NCI-H1105 treated with DMSO at 0.1 percent for 48 hours (cell line): ENCODE measurements around the gene NELFCD.
"Not testable (repeated sequence)": the region's sequence is repeated elsewhere in the genome, so short reads cannot be mapped to it uniquely, and the experiment has no call there.

ENCODE experiments used
- DNase-seq: peaks from one replicate; lab custom pipeline; 2025; lab: John Stamatoyannopoulos, UW

NELFCD gene

DNA sequence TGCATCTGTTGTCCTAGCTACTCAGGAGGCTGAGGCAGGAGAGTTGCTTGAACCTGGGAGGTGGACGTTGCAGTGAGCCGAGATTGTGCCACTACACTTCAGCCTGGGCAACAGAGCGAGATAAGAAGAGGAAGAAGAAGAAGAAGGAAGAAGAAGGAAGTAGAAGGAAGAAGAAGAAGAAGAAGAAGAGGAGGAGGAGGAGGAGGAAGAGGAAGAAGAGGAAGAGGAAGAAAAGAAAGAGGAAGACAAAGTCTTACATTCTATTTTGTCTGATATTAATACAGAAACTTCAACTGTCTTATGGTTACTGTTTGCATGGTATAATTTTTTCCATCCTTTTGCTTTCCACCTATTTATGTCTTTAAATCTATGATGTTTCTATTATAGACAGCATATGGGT lies 7.2 kb upstream of the NELFCD start:
- DNase-seq, result no peak

DNA sequence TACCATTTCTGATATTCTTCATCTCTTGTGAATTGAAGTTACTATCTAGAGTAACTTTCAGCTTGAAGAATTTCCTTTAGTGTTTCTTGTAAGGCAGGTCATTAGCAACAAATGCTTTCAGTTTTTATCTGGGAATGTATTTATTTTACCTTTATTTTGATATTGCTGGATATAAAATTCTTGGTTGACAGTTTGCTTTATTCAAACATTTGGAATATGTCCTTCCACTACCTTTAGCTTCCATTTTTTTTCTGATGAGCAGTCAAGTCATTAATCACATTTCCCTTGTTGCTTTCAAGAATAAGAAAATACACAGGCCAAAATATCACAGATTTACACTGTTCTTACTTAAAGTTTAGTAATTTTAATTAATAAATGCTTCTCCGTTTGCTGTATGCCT lies 5.7 kb upstream of the NELFCD start:
- no peak for DNase-seq

DNA sequence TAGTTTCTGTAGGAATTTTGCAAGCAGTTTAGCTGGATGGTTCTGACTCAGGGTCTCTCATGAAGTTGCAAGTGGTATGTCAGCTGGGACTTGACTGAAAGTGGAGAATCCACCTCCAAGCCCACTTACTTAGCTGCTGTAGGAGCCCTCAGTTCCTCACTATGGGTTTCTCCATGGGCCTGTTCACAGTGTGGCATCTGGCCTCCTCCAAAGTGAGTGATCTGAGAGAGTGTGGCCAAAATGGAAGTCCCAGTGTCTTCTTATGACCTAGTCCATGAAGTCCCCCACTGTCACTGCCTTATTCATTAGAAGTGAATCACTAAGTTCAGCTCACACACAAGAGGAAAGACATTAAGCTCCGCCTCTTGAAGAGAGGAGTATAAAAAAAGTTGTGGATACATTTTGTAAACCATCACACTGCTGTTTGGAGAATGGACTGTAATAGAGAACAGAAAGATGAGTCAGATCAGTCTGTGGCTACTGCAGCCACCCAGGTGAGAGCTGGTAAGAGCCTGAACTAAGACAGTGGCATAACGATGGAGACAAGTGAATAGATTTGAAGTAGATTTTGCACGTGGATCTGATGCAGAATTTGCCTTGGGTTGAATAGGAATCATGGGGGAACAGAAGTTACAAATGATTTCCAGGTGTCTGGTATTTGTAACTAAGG lies 4.9 kb upstream of the NELFCD start:
- DNase-seq, result no peak

DNA sequence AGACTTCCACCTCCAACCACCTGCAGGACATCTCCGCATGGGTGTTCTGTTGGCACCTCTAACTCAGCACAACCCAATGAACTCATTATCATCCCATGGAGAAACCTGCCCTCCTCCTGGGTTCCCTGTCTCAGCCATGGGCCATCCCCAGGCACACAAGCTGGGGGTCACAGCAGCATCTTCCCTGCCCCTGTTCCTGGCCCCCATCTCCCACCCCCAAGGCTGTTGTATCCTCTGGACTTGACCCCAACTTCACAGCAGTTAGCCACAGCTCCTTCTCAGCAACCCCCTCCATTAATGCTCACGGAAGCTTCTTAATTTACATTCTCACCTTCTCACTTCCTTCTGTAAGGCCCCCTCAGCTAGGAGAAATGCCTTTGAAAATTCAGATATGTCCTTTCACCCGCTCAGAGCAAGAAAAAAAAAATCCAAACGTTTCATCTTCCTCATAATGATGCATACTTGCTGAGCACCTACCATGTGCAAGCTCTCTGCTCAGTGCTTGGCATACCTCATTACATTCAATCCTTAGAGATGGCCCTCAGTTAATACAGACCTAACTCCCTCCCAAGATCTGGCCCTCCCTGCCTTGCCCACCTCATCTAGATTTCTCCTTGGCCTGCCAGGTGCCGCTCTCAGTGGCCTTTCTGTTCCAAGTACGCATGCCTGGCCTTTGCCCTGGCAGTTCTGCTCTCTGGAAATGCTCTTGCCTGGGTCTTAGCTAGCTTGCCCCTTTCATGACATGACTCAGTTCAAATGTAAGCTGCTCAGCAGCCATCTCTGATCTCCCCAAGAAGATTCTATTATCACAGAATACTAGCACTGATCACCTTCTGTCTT lies 2.5 kb upstream of the NELFCD start:
- no peak for DNase-seq

DNA sequence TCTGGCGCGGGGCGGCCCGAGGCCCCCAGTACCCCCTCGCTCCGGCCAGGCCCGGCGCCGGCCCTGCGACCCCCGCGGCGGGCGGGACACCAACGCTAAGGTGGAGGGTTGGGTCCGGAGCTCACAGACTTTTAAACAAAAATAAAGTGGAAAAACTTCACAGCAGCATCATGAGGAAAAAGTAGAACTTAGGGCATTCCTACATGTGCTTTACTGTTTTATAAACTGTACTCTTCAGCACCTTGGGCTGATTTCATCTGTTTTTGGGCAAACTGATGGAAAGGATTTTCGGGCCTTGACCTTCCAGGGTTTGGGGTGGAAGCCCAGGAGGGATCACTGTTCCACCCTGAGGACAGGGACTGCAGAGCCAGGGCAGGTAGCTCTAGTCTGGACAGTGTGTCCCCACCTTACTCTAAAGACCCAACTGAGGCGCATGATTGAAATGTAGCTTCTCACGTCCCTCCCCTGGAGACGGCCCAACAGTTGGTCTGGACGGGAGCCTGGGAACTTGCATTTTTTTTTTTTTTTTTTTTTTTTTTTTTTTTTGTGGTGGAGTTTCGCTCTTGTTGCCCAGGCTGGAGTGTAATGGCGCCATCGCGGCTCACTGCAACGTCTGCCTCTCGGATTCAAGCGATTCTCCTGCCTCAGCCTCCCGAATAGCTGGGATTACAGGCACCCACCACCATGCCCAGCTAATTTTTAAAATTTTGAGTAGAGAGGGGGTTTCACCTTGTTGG lies 740 bp downstream of the NELFCD start:
- no peak for DNase-seq

DNA sequence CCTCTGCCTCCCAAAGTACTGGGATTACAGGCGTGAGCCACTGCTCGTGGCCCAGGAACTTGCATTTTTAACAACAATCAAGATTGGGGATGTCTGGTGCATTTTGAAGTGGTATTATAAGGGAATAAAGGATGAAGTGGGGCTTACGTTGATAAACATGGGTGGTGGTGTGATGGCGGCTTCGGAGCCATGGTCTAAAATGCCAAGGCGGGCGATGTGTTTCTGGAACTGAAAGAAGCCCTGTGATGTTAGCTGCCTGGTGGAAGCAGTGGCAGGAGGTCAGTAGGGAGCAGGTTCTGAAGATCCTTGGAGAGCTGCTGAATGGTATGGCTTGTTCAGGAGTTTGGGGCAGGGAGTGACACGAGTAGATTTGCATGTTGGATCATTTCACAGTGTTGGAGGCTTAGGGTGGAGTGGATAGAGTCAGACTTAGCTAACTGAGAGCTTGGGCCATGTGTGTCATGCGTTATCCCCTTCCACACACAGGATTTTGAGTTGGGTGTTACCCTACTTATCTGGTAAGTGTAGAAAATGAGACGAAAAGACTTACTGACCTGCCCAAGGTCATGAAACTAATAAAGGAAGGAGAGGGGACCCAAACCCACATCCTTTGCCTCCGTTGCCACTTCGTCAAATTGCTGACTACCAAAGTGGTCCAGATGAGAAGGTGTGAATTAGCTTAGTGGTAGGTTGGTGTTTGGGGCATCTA lies 1.5 kb downstream of the NELFCD start:
- no peak for DNase-seq

DNA sequence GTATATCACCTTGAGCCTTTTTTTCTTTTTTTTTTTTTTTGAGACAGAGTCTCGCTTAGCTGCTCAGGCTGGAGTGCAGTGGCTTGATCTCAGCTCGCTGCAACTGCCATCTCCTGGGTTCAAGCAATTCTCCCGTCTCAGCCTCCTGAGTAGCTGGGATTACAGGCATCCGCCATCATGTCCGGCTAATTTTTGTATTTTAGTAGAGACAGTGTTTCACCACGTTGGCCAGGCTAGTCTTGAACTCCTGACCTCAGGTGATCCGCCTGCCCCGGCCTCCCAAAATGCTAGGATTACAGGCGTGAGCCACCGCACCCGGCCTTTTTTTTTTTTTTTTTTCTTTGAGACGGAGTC lies 2.0 kb downstream of the NELFCD start:
- not testable (repeated sequence) for DNase-seq

DNA sequence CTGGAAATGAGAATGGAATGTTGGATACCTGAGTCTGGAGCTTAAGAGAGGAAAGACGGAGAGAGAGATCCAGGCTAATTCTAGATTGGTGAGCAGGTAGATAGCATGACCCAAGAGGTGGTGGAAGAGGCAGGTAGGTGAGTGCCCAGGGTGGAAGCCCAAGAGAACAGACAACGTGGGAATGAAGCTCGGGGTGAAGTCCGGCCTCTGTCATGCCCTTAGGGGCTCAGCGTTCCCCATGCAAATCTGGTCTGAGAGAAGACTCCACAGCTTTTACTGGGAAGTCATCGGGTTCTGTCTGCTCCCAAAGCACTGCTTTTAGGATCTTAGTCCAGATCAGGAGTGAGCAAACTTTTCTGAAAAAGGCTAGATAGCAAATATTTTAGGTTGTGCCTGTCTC lies 3.6 kb downstream of the NELFCD start:
- no peak for DNase-seq

DNA sequence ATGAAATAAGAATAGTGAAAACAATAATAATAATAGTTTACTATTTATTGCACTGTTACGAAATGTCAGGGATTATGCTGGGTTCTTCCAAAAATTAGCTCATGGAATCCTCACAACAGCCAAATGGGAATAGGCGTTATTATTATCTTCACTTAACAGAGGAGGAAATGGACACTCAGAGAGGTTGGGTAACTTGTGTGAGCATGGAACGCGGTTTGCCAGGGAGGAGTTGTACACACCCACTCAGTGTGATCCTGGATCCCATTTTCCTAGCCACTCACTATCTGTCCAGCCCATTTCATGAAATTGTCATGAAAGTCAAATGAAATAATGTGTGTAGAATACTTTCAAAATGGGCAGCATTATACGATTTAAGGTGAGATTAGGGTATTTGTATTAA lies 4.6 kb downstream of the NELFCD start:
- DNase-seq, result no peak

DNA sequence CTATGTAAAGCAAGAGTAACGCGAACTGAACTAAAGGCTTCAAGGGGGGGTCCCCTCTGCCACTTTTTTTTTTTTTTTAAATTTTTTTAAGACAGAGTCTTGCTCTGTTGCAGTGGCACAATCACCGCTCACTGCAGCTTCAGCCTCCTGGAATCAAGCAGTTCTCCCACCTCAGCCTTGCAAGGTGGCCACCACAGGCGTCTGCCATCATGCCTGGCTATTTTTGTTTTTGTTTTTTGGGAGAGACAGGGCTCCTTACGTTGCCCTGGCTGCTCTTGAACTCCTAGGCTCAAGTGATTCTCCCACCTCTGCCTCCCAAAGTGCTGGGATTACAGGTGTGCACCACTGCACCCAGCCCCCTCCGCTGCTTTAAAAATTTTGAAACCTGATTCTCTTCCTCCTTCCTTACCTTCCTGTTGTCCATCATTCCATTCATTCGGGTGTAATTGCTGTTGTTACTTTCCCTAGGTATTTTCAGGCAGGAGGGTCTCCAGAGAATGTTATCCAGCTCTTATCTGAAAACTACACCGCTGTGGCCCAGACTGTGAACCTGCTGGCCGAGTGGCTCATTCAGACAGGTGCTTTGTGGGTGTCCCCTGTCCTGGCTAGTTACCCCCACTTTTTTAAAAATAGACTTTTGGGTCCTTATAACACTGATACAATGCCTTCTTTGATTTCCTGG lies 5.4 kb downstream of the NELFCD start:
- DNase-seq, result no peak

DNA sequence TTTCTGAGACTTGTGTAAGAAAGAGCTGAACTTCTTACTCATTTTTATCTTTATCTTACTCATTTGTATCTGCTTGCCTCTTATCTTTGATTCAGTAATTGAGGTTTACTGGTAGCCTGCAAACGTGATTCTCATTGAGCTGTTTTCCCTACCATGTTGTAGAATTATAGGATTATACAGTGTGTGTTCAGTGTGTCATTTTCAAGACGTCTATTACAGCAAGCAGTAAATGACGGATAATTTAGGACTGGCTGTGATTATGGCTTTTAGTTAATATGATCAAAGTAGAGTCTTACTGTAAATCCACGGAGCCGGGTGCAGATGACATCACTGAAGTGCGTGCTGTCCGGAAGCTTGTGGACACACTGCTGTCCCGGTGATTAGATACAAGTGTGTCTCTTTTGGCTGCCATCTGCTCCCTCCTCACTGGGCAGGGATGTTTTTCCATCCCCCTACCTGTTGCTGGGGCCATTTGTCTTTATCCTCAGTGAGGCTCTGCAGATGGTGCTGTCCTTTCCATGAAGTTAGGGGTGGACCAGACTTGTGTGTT lies 6.0 kb downstream of the NELFCD start:
- no peak for DNase-seq

DNA sequence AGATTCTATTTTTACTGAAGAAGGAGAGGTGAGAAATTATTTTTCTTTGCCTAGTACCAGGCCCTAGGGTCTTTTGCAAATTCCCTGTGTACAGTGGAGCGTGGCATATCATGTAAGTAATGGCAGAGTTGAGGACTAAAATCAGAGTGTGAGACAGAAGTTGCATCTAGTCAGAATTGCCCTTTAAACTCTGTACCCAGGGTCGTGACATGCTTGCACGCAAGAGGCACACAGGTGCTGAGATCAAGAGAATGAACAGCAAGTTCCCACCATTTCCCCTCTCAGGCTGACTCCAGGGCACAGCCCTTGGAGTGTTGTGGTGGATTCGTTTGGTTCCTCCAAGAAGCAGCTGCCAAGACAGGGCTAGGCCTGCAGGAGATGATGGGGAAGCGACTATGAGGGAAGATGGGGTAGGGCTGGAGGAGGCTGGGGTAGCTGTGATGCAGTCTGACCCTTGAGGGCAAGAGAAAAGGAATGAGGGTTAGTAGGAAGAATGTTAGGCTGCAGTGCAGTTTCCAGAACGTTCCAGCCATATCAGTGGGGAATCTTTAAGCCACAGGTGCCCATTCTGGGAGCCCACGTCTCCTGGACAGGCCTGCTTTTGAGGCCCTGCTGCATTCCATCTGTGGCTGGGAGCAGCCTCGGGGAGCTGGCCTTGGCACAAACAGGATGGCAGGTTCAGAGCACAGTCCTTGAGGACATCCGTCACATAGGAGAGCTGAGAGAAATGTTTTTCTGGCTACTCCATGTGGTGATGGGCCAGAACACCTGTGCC lies 6.9 kb downstream of the NELFCD start:
- DNase-seq, result no peak

DNA sequence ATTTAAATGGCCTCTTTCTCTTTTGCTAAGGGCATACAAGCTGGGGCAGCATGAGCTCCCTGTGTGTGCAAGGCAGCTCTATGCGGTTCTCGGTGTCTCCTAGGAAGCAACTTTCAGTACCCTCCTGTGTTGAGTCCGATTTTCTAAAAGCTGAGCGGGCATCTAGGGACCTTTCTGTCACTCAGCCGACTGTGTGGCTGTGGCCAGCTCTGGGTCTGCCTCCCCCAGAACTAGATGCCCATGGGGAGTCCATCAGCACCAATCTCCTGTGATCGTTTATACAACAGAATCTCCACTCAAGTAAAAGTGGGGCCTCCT lies 7.5 kb downstream of the NELFCD start:
- no peak for DNase-seq

DNA sequence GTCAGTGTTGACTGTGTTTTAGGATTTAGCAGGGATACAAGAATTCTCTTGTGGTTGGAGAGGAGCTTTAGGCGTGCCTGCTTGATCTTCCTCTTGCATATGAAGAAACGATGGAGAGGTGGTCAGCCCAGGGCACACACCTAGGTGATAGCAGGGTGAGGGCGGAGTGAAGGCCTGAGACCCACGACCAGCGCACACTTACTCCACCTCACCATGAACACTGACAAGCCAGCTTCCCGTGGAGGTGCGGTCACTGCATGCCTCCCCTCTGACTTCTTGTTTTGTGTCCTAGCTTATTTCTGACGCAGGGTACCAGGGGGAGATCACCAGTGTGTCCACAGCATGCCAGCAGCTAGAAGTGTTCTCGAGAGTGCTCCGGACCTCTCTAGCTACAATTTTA lies 8.1 kb downstream of the NELFCD start:
- no peak for DNase-seq

DNA sequence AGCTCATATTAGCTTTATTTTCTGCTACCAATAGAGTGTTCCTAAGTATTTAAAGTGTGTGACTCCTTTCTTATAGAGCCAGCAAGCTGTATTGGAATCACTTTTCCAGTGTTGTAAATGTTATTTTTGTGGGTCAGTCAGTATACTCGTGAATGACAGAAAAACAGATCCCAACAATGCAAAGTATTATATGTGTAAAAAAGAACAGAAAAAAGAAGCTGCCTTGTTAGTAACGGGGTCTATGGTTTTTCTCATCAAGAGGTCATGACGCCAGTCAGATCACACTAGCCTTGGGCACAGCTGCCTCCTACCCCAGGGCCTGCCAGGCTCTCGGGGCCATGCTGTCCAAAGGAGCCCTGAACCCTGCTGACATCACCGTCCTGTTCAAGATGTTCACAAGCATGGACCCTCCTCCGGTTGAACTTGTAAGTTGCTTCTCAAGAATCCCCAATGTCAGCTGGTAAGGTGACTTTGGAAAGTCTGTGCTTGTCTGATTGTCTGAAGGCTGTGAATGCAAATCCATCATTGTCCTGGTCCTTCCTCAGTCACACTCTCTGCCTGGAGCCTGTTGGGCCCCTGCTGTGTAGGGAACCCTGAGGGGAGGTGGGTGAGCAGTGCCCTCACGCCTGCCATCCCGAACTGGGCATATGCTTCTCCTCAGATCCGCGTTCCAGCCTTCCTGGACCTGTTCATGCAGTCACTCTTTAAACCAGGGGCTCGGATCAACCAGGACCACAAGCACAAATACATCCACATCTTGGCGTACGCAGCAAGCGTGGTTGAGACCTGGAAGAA lies 9.8 kb downstream of the NELFCD start:
- no peak for DNase-seq

DNA sequence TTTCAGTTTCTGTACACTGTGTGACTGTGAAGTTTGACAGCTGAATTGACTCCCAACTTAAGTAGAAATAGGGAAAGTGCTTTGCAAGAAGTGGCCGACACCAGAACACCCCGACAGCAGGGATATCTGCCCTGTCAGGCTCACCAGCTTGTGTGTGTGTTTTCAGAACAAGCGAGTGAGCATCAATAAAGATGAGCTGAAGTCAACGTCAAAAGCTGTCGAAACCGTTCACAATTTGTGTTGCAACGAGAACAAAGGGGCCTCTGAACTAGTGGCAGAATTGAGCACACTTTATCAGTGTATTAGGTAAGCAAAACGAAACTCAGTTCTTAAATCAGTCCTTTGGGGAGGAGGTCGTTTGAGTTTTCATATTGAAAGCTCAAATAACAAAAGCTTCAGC lies 10.7 kb downstream of the NELFCD start:
- DNase-seq, result no peak

DNA sequence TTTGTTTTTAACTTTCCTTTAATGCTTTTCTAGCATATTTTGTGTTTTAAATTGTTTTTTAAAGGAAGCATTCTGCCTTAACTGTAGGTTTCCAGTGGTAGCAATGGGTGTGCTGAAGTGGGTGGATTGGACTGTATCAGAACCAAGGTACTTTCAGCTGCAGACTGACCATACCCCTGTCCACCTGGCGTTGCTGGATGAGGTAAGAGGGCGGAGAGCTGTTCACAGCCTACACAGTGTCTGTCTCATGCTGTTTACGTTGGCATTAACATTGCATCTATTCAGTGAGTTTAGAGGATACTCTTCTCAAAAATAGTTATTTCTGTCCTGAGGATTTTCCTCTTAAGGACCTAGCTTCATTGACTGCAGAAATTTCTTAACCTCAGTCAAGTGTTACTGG lies 11.9 kb downstream of the NELFCD start:
- no peak for DNase-seq

DNA sequence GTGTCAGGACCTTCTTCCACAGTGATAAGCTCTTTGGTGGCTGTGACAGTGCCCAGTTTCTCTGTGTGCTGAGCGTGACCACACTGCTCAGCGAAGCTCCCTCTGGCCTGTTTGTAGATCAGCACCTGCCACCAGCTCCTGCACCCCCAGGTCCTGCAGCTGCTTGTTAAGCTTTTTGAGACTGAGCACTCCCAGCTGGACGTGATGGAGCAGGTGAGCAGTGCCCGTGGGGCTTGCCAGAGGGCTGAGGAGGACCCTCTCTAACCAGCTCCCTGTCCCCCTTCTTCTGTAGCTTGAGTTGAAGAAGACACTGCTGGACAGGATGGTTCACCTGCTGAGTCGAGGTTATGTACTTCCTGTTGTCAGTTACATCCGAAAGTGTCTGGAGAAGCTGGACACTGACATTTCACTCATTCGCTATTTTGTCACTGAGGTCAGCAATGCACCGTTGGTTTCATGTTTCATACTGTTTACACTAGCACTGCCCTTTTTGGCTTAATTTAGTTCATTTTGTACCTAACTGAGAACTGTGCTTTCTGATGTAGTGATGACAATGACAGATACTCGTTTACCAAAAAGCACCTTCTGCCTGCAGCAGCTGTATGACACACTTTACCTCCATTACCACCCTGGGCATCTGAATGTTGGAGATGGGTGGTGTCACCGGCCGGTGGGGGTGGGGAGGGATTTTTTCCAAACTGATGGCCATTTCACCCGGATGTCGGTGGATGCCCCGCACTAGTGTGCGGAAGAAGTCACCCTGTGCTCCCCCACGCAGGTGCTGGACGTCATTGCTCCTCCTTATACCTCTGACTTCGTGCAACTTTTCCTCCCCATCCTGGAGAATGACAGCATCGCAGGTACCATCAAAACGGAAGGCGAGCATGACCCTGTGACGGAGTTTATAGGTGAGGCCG lies 12.5 kb downstream of the NELFCD start:
- no peak for DNase-seq
